ENCODE measurements around the gene PKN3. TPM values are rescaled to one million over a fixed set of nuclear protein-coding genes. Genes with fewer than 3 reads are reported as not detected.
A peak's percentile ranks its signal among the peaks of the same experiment; 100 is the strongest.

Gene PKN3
- total RNA-seq, 4 donors from 2014 or later = 2.4 to 8.4 (median 4.1) TPM

DNA sequence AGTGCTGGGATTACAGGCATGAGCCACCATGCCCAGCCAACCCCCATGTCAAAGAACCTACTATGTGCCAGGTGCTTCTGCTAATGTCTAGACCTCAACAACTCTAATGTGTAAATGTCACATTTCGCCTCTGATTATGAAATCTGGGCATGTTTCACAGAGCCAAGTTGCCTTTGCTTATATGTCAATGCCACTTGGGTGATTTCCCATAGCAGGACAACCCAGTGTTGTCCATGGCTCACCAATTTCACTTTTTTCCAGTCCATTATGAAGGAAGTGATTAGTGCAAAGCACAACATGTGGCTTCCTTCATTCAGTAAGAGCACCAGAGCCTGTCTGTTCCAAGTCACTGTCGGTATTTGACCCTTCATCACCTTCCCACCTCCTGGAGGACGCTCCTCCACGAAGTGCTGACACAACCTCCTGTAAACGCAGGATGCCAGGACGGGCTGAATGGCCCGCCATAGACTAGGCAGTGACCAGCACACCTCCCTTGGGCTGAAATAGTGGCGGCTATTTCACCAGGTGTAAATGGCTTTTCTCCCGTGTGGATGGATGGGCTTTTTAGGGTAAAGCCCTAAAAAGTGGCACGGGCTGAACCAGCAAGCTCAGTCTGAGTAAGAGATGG is 962 bp upstream of the PKN3 start:
- whole genome bisulfite sequencing, 2 donors = 77 to 86% methylated on average over 10 of the region's 10 CpGs

GRCh38 chr9:128702949-128703615 is 779 bp downstream of the PKN3 start:
- DNase-seq (ENCODE audit: low spot score in 2 of 2) = peak in 1 of 2 donors; percentile 87
- intact Hi-C loops (cut with DNase I; ENCODE audit: low total_unique reads) = no loop called here
- TF ChIP-seq POLR2A (IDR thresholded peaks at IDR 0.05) (no peak), CTCF (IDR thresholded peaks at IDR 0.05) (no peak)
- WGBS, 2 donors = 6 to 14% methylated on average over 34 to 37 of the region's 55 CpGs
- peak overlapping the region; percentile 37 for H3K4me3 ChIP-seq (ENCODE audit: low read depth, poor library complexity, severe bottlenecking)

More for the DNA sequence above, 962 bp upstream of the PKN3 start:
- intact Hi-C loops (cut with DNase I; ENCODE audit: low total_unique reads) = no loop called here
- DNase-seq (ENCODE audit: low spot score in 2 of 2) = peak in 1 of 2 donors; percentile 45
- no peak for TF ChIP-seq POLR2A (IDR thresholded peaks at IDR 0.05)
- no peak for TF ChIP-seq CTCF (IDR thresholded peaks at IDR 0.05)
- H3K4me3 ChIP-seq (ENCODE audit: low read depth, poor library complexity, severe bottlenecking) = no peak overlapping the region

GRCh38 chr9:128703616-128704355 is 1.5 kb downstream of the PKN3 start:
- peak in 1 of 2 donors; percentile 86 for DNase-seq (ENCODE audit: low spot score in 2 of 2)
- TF ChIP-seq CTCF (IDR thresholded peaks at IDR 0.05) (no peak), POLR2A (IDR thresholded peaks at IDR 0.05) (no peak)
- no peak overlapping the region for H3K4me3 ChIP-seq (ENCODE audit: low read depth, poor library complexity, severe bottlenecking)
- intact Hi-C loops (cut with DNase I; ENCODE audit: low total_unique reads) = no loop called here
- WGBS, 2 donors = 72 to 76% methylated on average over 30 to 31 of the region's 31 CpGs

GRCh38 chr9:128704356-128704670 is 2.0 kb downstream of the PKN3 start:
- TF ChIP-seq CTCF (IDR thresholded peaks at IDR 0.05) (no peak), POLR2A (IDR thresholded peaks at IDR 0.05) (no peak)
- no peak overlapping the region for H3K4me3 ChIP-seq (ENCODE audit: low read depth, poor library complexity, severe bottlenecking)
- intact Hi-C loops (cut with DNase I; ENCODE audit: low total_unique reads) = no loop called here
- DNase-seq (ENCODE audit: low spot score in 2 of 2) = peak in 1 of 2 donors; percentile 83
- 78 to 86% methylated on average over 4 to 5 of the region's 5 CpGs for WGBS, 2 donors

- intact Hi-C loops (cut with DNase I; ENCODE audit: low total_unique reads) = no loop called here
- H3K4me3 ChIP-seq (ENCODE audit: low read depth, poor library complexity, severe bottlenecking) = no peak overlapping the region
- WGBS, 2 donors = 81 to 85% methylated on average over 26 to 31 of the region's 36 CpGs
- TF ChIP-seq CTCF (IDR thresholded peaks at IDR 0.05) = no peak
- TF ChIP-seq POLR2A (IDR thresholded peaks at IDR 0.05) = no peak
- peak in 1 of 2 donors; percentile 82 for DNase-seq (ENCODE audit: low spot score in 2 of 2)
These were observed 3.0 kb downstream of the PKN3 start for GRCh38 chr9:128705051-128705965.

Data from lower leg skin (tissue), 4 donors.